Fibroblast of villous mesenchyme (primary cell): ENCODE results near the gene BZW1. TPM values are rescaled to one million over a fixed set of nuclear protein-coding genes. Genes with fewer than 3 reads are reported as not detected.

Experiments
- DNase-seq: peaks from one replicate; pipeline ENCODE4 v3.0.0-alpha.2; 2010; ENCODE audit warnings: low read depth
- H3K4me3 ChIP-seq: 2 replicates; pipeline ENCODE4 v1.5.1; 2011; ENCODE audit warnings: low read depth, mild to moderate bottlenecking, low read length
- total RNA-seq: library from RNA; depleted of rRNA; stranded (reverse); fragments of >200 nt; gene quantifications from 2 replicates; pipeline ENCODE4 v1.2.3, GENCODE V29; 2012
- TF ChIP-seq, protein P1 (sequence below): IDR thresholded peaks from 2 replicates; pipeline ENCODE4 v1.5.1; 2012; ENCODE audit warnings: low read depth, mild to moderate bottlenecking, low read length; ENCODE audit not compliant: insufficient read depth

The BZW1 gene
- total RNA-seq, 1 donor, result 662 TPM

- DNase-seq, result peak; percentile 76
- TF ChIP-seq, protein P1, sequence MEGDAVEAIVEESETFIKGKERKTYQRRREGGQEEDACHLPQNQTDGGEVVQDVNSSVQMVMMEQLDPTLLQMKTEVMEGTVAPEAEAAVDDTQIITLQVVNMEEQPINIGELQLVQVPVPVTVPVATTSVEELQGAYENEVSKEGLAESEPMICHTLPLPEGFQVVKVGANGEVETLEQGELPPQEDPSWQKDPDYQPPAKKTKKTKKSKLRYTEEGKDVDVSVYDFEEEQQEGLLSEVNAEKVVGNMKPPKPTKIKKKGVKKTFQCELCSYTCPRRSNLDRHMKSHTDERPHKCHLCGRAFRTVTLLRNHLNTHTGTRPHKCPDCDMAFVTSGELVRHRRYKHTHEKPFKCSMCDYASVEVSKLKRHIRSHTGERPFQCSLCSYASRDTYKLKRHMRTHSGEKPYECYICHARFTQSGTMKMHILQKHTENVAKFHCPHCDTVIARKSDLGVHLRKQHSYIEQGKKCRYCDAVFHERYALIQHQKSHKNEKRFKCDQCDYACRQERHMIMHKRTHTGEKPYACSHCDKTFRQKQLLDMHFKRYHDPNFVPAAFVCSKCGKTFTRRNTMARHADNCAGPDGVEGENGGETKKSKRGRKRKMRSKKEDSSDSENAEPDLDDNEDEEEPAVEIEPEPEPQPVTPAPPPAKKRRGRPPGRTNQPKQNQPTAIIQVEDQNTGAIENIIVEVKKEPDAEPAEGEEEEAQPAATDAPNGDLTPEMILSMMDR, result no peak
- H3K4me3 ChIP-seq, result no peak overlapping the region
Measured at GRCh38 chr2:200788121-200788718, 23.5 kb upstream of the BZW1 start.

DNA sequence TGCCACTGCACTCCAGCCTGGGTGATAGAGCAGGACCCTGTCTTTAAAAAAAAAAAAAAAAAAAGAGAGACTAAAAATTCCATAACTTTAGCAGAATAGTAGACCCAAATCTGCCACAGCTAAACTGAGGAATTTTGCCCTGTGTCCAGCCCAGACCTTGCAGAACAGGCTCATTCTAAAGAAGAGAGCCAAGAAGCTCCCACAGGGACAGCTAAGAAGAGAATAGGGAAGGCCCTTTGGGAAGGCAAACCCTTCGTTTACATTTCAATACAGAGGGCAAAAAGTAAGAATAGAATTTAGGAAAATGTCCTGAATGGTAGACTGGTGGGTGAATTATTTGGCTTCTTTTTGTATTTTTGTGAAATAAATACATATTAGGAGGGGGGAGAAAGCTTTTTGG is 21.5 kb upstream of the BZW1 start:
- TF ChIP-seq, protein P1, result no peak
- no peak for DNase-seq

GRCh38 chr2:200791905-200792304 is 19.8 kb upstream of the BZW1 start:
- H3K4me3 ChIP-seq, result no peak overlapping the region
- TF ChIP-seq, protein P1, result no peak
- DNase-seq, result no peak

More for the DNA sequence above, 21.5 kb upstream of the BZW1 start:
- no peak overlapping the region for H3K4me3 ChIP-seq

- H3K4me3 ChIP-seq, result no peak overlapping the region
- DNase-seq, result no peak
- TF ChIP-seq, protein P1, result no peak
Measured at GRCh38 chr2:200794143-200794542, 17.6 kb upstream of the BZW1 start.

- no peak overlapping the region for H3K4me3 ChIP-seq
- DNase-seq, result peak; percentile 90
- TF ChIP-seq, protein P1, result no peak
Measured at GRCh38 chr2:200795028-200795440, 16.7 kb upstream of the BZW1 start.

DNA sequence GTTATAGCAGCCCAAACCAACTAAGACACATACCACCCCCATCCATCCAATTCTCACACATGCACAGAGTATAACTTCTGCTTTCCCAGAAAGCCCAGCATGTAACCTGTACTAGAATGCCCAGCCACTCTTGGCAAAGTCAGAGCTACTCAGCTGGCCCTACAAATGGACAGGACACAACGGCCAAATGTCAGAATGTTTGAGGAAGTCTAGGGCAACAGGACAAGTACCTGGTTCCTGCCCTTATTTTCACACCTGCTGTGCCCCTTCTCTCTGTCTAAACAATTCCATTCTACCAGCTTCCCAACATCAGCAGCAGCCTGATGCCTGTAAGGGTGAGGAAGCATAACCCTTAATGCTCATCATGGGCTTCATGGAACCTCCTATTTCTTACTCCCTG is 15.1 kb upstream of the BZW1 start:
- TF ChIP-seq, protein P1, result no peak
- no peak overlapping the region for H3K4me3 ChIP-seq
- no peak for DNase-seq

- TF ChIP-seq, protein P1, result no peak
- H3K4me3 ChIP-seq, result no peak overlapping the region
- DNase-seq, result peak; percentile 80
Measured at GRCh38 chr2:200797242-200797770, 14.4 kb upstream of the BZW1 start.
